Naive thymus-derived CD4-positive, alpha-beta T cell (primary cell): ENCODE measurements around the gene NUP93. TPM values are rescaled to one million over a fixed set of nuclear protein-coding genes. Genes with fewer than 3 reads are reported as not detected.

Experiments
- ATAC-seq: fragments of 150-1000 bp; cut with Tn5 transposase; 2 replicates; pipeline ENCODE4 v1.10.0; 2021; ENCODE audit warnings: mild to moderate bottlenecking, moderate library complexity
- CTCF ChIA-PET: fragments of 350-600 bp; sonication (Branson Sonifier 250); formaldehyde crosslinking; loops from one replicate; lab custom pipeline; 2021; ENCODE audit warnings: antibody characterized with exemption; lab: Charles Lee
- POLR2A ChIA-PET: fragments of 350-600 bp; sonication (Branson Sonifier 250); formaldehyde crosslinking; loops from one replicate; lab custom pipeline; 2021; ENCODE audit warnings: antibody characterized with exemption, inconsistent platforms; lab: Charles Lee
- DNase-seq, 9 donors: peaks; one replicate each; pipeline versions ENCODE4 v3.0.0 to v3.0.0-alpha.2; 2020 to 2022; ENCODE audit warnings: mixed read lengths in 1 of 9
- H3K27ac ChIP-seq: one replicate; pipeline ENCODE4 v1.7.0; 2013; ENCODE audit warnings: mild to moderate bottlenecking, low read depth, low read length, moderate library complexity
- H3K27me3 ChIP-seq, 2 donors: one replicate each; pipeline ENCODE4 v1.7.0; 2013; ENCODE audit warnings: low read length in 2 of 2, mild to moderate bottlenecking in 2 of 2, moderate library complexity in 2 of 2; ENCODE audit not compliant: control insufficient read depth in 2 of 2, insufficient read depth in 2 of 2
- H3K36me3 ChIP-seq, 3 experiments: 1 replicate in 2 of 3; 2 replicates in 1 of 3; pipeline ENCODE4 v1.7.0; 2013; ENCODE audit warnings: low read length in 3 of 3, mild to moderate bottlenecking in 3 of 3, moderate library complexity in 1 of 3; ENCODE audit not compliant: insufficient read depth in 3 of 3, control insufficient read depth in 2 of 3
- H3K4me1 ChIP-seq, 2 donors: one replicate each; pipeline ENCODE4 v1.7.0; 2013; ENCODE audit warnings: low read length in 2 of 2, mild to moderate bottlenecking in 2 of 2, moderate library complexity in 1 of 2; ENCODE audit not compliant: control insufficient read depth in 2 of 2, insufficient read depth in 2 of 2
- H3K4me3 ChIP-seq: 2 replicates; pipeline ENCODE4 v1.7.0; 2013; ENCODE audit warnings: mild to moderate bottlenecking, low read length
- H3K9me3 ChIP-seq, 3 experiments: 1 replicate in 2 of 3; 2 replicates in 1 of 3; pipeline ENCODE4 v1.7.0; 2013; ENCODE audit warnings: low read length in 3 of 3; ENCODE audit not compliant: control insufficient read depth in 2 of 3
- H3K27ac Mint-ChIP-seq, 9 donors: one replicate each; pipeline ENCODE4 v1.8.0; 2020 to 2022; ENCODE audit warnings: mixed read lengths in 9 of 9, mild to moderate bottlenecking in 8 of 9, moderate library complexity in 5 of 9, inconsistent platforms in 2 of 9
- H3K27me3 Mint-ChIP-seq, 5 donors: one replicate each; pipeline ENCODE4 v1.8.0; 2021 to 2022; ENCODE audit warnings: mixed read lengths in 5 of 5, mild to moderate bottlenecking in 1 of 5
- H3K36me3 Mint-ChIP-seq, 5 donors: one replicate each; pipeline ENCODE4 v1.8.0; 2020 to 2022; ENCODE audit warnings: mixed read lengths in 5 of 5, mild to moderate bottlenecking in 3 of 5, inconsistent platforms in 1 of 5
- H3K4me1 Mint-ChIP-seq, 7 donors: one replicate each; pipeline ENCODE4 v1.8.0; 2020 to 2022; ENCODE audit warnings: mixed read lengths in 7 of 7, mild to moderate bottlenecking in 3 of 7, inconsistent platforms in 1 of 7
- H3K4me3 Mint-ChIP-seq, 10 donors: one replicate each; pipeline ENCODE4 v1.8.0; 2020 to 2022; ENCODE audit warnings: mild to moderate bottlenecking in 10 of 10, mixed read lengths in 10 of 10, moderate library complexity in 6 of 10, inconsistent platforms in 2 of 10
- H3K9me3 Mint-ChIP-seq, 11 donors: one replicate each; pipeline ENCODE4 v1.8.0; 2020 to 2022; ENCODE audit warnings: mixed read lengths in 11 of 11, mild to moderate bottlenecking in 4 of 11, inconsistent platforms in 1 of 11, moderate library complexity in 1 of 11
- intact Hi-C, 2 donors: fragments of 100-400 bp; cut with micrococcal nuclease; formaldehyde crosslinking; loops; one replicate each; pipeline ENCODE4 v1.15.1; 2023
- polyA plus RNA-seq, 2 donors: library from polyadenylated mRNA; unstranded; fragments of 300-500 nt; fragmentation: Illumina TruSeq; gene quantifications; one replicate each; pipeline ENCODE4 v1.2.3, GENCODE V29; 2021
- total RNA-seq, 6 experiments: library from RNA in 5 of 6; stranded (reverse) in 5 of 6; gene quantifications; 1 replicate in 5 of 6; 2 replicates in 1 of 6; pipeline ENCODE4 v1.2.3 and lab custom pipeline; 2021 to 2026

The NUP93 gene
- total RNA-seq, result 10 to 100 TPM; 53.0 to 90.5 (median 58.3) TPM
- polyA plus RNA-seq, result 10 to 100 TPM; 64.5 to 83.2 TPM
- total RNA-seq (lab: John Stamatoyannopoulos, UW), result 33.0 reads per million, percentile 62 among the genes with 10 or more reads in this experiment

GRCh38 chr16:56729735-56730662 is at the start of gene NUP93:
Gene NUP93, plus strand, starts transcription at chr16:56730129. Its CDS starts 18,119 bp downstream, at chr16:56748248.
- CTCF ChIA-PET, result no interaction called here
- peak within 1 kb of the TSS in 1 of 10 donors; percentile 90 for H3K4me3 Mint-ChIP-seq
- POLR2A ChIA-PET, result interaction anchor here (0.7 to 1.6 kb wide), 4 partner anchors 14 to 183 kb away, joined by 3 to 20 read pairs (median 5); no protein-coding TSS in a partner anchor

DNA sequence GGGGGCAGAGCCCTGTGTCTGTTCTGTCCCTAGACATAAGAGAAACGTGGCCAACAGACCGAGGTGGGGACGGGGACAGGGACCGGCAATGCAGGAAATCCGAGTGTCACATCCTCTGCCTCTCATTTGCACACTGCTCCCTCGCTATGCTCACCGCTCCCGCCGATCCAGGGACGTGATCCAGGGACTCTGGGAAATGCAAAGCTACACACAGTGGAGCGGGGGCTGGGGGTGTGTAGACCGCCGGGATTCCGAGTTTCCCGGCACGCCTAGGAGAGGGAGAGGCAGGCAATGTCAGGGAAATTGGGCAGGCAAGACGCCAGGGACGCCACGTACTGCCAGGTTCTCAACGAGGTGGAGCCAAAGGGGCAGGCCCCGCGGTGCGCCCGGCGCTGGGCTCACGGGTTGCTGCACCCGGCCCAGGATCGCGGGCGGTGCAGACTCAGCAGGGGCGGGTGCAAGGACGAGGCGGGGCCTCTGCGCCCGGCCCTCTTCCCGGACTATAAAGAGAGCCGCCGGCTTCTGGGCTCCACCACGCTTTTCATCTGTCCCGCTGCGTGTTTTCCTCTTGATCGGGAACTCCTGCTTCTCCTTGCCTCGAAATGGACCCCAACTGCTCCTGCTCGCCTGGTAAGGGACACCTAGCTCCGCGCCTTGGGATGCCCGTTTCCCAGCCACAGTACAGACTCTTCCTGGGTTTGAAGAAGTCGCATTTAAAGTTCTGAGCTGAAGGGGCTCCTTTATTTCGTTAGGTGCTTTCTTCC is 47.8 kb upstream of the NUP93 start, which contains the start of gene MT1X:
MT1X (plus strand) TSS at position 532 of the 764 bp plus-strand sequence; CDS start at position 603, 71 bp downstream.
- Histone ChIP-seq H3K4me1 (peaks cover 13 to 15% of the 10 kb centered on the region in 2 donors), H3K27me3 (no peaks in the 10 kb centered on the region), H3K4me3 (peak within 1 kb of the TSS; percentile 93), H3K36me3 (no peaks in the 10 kb centered on the region), H3K9me3 (no peaks in the 10 kb centered on the region), H3K27ac (peak within 1 kb of the TSS; percentile 81)
- peaks cover 0 to 2% (median 0%) of the 10 kb centered on the region in 5 donors for H3K27me3 Mint-ChIP-seq
- H3K4me3 Mint-ChIP-seq, result peak within 1 kb of the TSS; percentile 86 to 99 (median 96)
- peaks cover 0 to 11% (median 3%) of the 10 kb centered on the region in 11 donors for H3K9me3 Mint-ChIP-seq
- DNase-seq (peak; percentile 77 to 94 (median 88)), ATAC-seq (peak; percentile 100)
- H3K4me1 Mint-ChIP-seq, result peaks cover 0 to 28% (median 25%) of the 10 kb centered on the region in 7 donors
- intact Hi-C loops, result loop anchor here (1.0 to 5.0 kb wide), 15 partner anchors 8 to 1053 kb away; partner anchors contain the start of genes MT1F (in 2 of the 2), MT2A (in 2 of the 2), HERPUD1 (in 1 of the 2) and KATNB1 (in 1 of the 2)
- ChIA-PET CTCF (interaction anchor here (0.5 to 4.0 kb wide), 5 partner anchors 20 to 351 kb away, joined by 3 to 31 read pairs (median 3); no protein-coding TSS in a partner anchor), POLR2A (interaction anchor here (0.6 to 3.0 kb wide), 18 partner anchors 11 to 164 kb away, joined by 3 to 19 read pairs (median 6); partner anchors contain the start of genes MT1F, MT1G and MT2A)
- H3K27ac Mint-ChIP-seq, result peak within 1 kb of the TSS; percentile 89 to 99 (median 95)
- peaks cover 0 to 17% (median 9%) of the 10 kb centered on the region in 5 donors for H3K36me3 Mint-ChIP-seq

More at GRCh38 chr16:56729735-56730662, at the start of gene NUP93:
- H3K9me3 ChIP-seq, result no peaks in the 10 kb centered on the region
- no peaks in the 10 kb centered on the region for H3K9me3 Mint-ChIP-seq
- peaks cover 22 to 23% of the 10 kb centered on the region in 2 donors for H3K4me1 ChIP-seq
- ATAC-seq (peak; percentile 99), DNase-seq (peak; percentile 76 to 90 (median 88))
- peak within 1 kb of the TSS; percentile 84 for H3K27ac ChIP-seq
- peaks cover 10 to 31% (median 26%) of the 10 kb centered on the region in 7 donors for H3K4me1 Mint-ChIP-seq
- H3K27ac Mint-ChIP-seq, result peak within 1 kb of the TSS in 7 of 9 donors; percentile 82 to 98 (median 94)
- peaks cover 0 to 4% (median 0%) of the 10 kb centered on the region in 3 experiments for H3K36me3 ChIP-seq
- peaks cover 0 to 4% (median 0%) of the 10 kb centered on the region in 5 donors for H3K36me3 Mint-ChIP-seq
- no peaks in the 10 kb centered on the region for H3K27me3 Mint-ChIP-seq
- H3K4me3 ChIP-seq, result peak within 1 kb of the TSS; percentile 82
- no peaks in the 10 kb centered on the region for H3K27me3 ChIP-seq
- intact Hi-C loops, result loop anchor here (1.0 to 10.0 kb wide), 9 partner anchors 21 to 1465 kb away; partner anchors contain the start of genes HERPUD1 (in 2 of the 2), MT1X (in 2 of the 2), CSNK2A2 (in 1 of the 2) and NUDT21 (in 1 of the 2)

- Histone ChIP-seq H3K4me1 (peaks cover 13 to 15% of the 10 kb centered on the region in 2 donors), H3K27me3 (no peaks in the 10 kb centered on the region), H3K27ac (peak overlapping the region; percentile 81), H3K4me3 (peak overlapping the region; percentile 93), H3K36me3 (no peaks in the 10 kb centered on the region), H3K9me3 (no peaks in the 10 kb centered on the region)
- Mint-ChIP-seq H3K27ac (peak overlapping the region; percentile 89 to 99 (median 95)), H3K27me3 (peaks cover 0 to 5% (median 0%) of the 10 kb centered on the region in 5 donors), H3K4me1 (peaks cover 0 to 28% (median 25%) of the 10 kb centered on the region in 7 donors), H3K9me3 (peaks cover 0 to 11% (median 4%) of the 10 kb centered on the region in 11 donors), H3K4me3 (peak overlapping the region; percentile 86 to 99 (median 96)), H3K36me3 (peaks cover 0 to 17% (median 11%) of the 10 kb centered on the region in 5 donors)
- ChIA-PET POLR2A (interaction anchor here (0.6 to 3.0 kb wide), 18 partner anchors 11 to 165 kb away, joined by 3 to 19 read pairs (median 6); partner anchors contain the start of genes MT1F, MT1G and MT2A), CTCF (interaction anchor here (0.5 to 4.0 kb wide), 5 partner anchors 9 to 350 kb away, joined by 3 to 31 read pairs (median 3); no protein-coding TSS in a partner anchor)
- ATAC-seq (no peak), DNase-seq (no peak)
- intact Hi-C loops, result loop anchor here (1.0 to 5.0 kb wide), 15 partner anchors 9 to 1052 kb away; partner anchors contain the start of genes MT1F (in 2 of the 2), MT2A (in 2 of the 2), HERPUD1 (in 1 of the 2) and KATNB1 (in 1 of the 2)
Observed at GRCh38 chr16:56682703-56683397, 47.1 kb upstream of the NUP93 start.

DNA sequence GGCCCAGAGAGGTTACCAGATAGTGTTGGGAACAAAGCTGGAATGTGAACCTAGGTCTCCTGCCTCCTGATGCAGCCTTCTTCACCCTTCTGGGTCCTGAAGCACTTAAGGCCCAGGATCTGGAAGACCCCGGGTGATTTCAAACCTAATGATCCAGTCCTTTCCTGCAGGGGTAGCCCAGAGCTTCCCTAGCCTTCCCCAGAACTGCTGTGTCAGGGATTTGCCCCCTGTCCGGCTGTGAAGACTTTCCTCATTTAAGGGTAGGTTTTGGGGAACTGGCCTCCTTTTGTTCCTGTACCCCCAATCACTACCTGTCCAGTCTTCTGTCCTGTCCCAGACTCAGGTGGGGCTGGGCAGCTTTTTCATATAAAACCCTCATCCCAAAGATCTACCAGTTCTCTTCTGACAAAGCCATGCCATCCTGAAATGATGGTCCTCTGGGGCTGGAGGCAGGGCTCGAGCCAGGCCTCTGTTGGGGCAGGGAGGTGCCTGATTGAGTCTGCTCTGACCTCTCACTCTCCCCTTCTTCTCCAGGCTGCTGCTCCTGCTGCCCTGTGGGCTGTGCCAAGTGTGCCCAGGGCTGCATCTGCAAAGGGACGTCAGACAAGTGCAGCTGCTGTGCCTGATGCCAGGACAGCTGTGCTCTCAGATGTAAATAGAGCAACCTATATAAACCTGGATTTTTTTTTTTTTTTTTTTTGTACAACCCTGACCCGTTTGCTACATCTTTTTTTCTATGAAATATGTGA is 46.3 kb upstream of the NUP93 start:
- H3K36me3 Mint-ChIP-seq, result peaks cover 0 to 17% (median 13%) of the 10 kb centered on the region in 5 donors
- peaks cover 0 to 28% (median 25%) of the 10 kb centered on the region in 7 donors for H3K4me1 Mint-ChIP-seq
- peaks cover 0 to 10% (median 0%) of the 10 kb centered on the region in 5 donors for H3K27me3 Mint-ChIP-seq
- Histone ChIP-seq H3K4me1 (peaks cover 13 to 15% of the 10 kb centered on the region in 2 donors), H3K27me3 (no peaks in the 10 kb centered on the region), H3K27ac (no peak overlapping the region), H3K36me3 (no peaks in the 10 kb centered on the region), H3K4me3 (peak overlapping the region; percentile 93), H3K9me3 (no peaks in the 10 kb centered on the region)
- peaks cover 0 to 11% (median 4%) of the 10 kb centered on the region in 11 donors for H3K9me3 Mint-ChIP-seq
- CTCF ChIA-PET, result interaction anchor here (1.3 to 4.0 kb wide), 4 partner anchors 10 to 106 kb away, joined by 3 to 31 read pairs (median 6); no protein-coding TSS in a partner anchor
- H3K4me3 Mint-ChIP-seq, result peak overlapping the region; percentile 86 to 99 (median 96)
- POLR2A ChIA-PET, result interaction anchor here (0.9 to 3.0 kb wide), 13 partner anchors 10 to 166 kb away, joined by 3 to 19 read pairs (median 7); partner anchors contain the start of genes MT1F and MT2A
- peak overlapping the region in 7 of 9 donors; percentile 9 to 99 (median 89) for H3K27ac Mint-ChIP-seq
- DNase-seq (no peak), ATAC-seq (no peak)
- intact Hi-C loops, result loop anchor here (2.0 to 5.0 kb wide), 3 partner anchors 41 to 249 kb away; partner anchors contain the start of gene HERPUD1 (in 1 of the 2)
